Heart right ventricle (tissue), 16 donors: Measurements from ENCODE around the gene KRIT1. TPM values are rescaled to one million over a fixed set of nuclear protein-coding genes. Genes with fewer than 3 reads are reported as not detected.

Experiments
- ATAC-seq, 8 donors: fragments of 200-7000 bp; cut with Tn5 transposase; one replicate each; pipeline ENCODE4 v1.9.1; 2020; ENCODE audit warnings: mild to moderate bottlenecking in 8 of 8, moderate library complexity in 8 of 8, moderate number of reproducible peaks in 1 of 8
- DNase-seq, 2 donors: peaks; one replicate each; pipeline ENCODE4 v3.0.0-alpha.2; 2020
- H3K27ac ChIP-seq, 10 donors: fragments of 200-600 bp; sonication (generic) in 2 of 10; one replicate each; pipeline versions ENCODE4 v1.5.0 to v1.8.0; 2020 to 2022; ENCODE audit warnings: mild to moderate bottlenecking in 3 of 10
- H3K27me3 ChIP-seq, 7 donors: fragments of 200-600 bp; one replicate each; pipeline ENCODE4 v1.8.0; 2021 to 2022; ENCODE audit warnings: mild to moderate bottlenecking in 2 of 7
- H3K36me3 ChIP-seq, 9 donors: fragments of 200-600 bp; sonication (generic) in 1 of 9; one replicate each; pipeline versions ENCODE4 v1.5.0 to v1.8.0; 2020 to 2022; ENCODE audit warnings: mild to moderate bottlenecking in 2 of 9
- H3K4me1 ChIP-seq, 9 donors: fragments of 200-600 bp; sonication (generic) in 1 of 9; one replicate each; pipeline versions ENCODE4 v1.5.0 to v1.8.0; 2020 to 2022; ENCODE audit warnings: mild to moderate bottlenecking in 4 of 9
- H3K4me3 ChIP-seq, 10 donors: fragments of 200-600 bp; sonication (generic) in 2 of 10; one replicate each; pipeline versions ENCODE4 v1.5.0 to v1.8.0; 2020 to 2022; ENCODE audit warnings: mild to moderate bottlenecking in 7 of 10, moderate library complexity in 2 of 10
- H3K9me3 ChIP-seq, 11 donors: fragments of 200-600 bp in 10 of 11; sonication (generic) in 2 of 11; one replicate each; pipeline versions ENCODE4 v1.5.0 to v1.8.0; 2013 to 2022; ENCODE audit warnings: mild to moderate bottlenecking in 2 of 11, control low read depth in 1 of 11, moderate library complexity in 1 of 11
- CTCF ChIP-seq, 9 donors: fragments of 200-600 bp; sonication (generic) in 2 of 9; IDR thresholded peaks; one replicate each; pipeline versions ENCODE4 v1.5.0 to v1.8.0; 2021 to 2022; ENCODE audit warnings: antibody characterized with exemption in 9 of 9, mild to moderate bottlenecking in 5 of 9, moderate library complexity in 1 of 9
- whole genome bisulfite sequencing, 2 donors: extraction: QIAGEN DNeasy Blood & Tissue Kit; methylation state at CpG; one replicate each; pipeline ENCODE4 v1.1.7; 2013; ENCODE audit warnings: inconsistent platforms in 1 of 2; 5-methylcytosine and 5-hydroxymethylcytosine counted together
- intact Hi-C, 10 donors: fragments of 100-400 bp; cut with DNase I; formaldehyde crosslinking; loops; one replicate each; pipeline versions ENCODE4 v1.11.1 to v1.14.2; 2022
- long read RNA-seq, 3 donors: library from polyadenylated mRNA; unstranded; transcript quantifications; one replicate each; pipeline ENCODE4 v2.0.0, GENCODE V29; 2020 to 2021
- polyA plus RNA-seq, 2 donors: library from polyadenylated mRNA; stranded (reverse); fragments of 200-250 nt; gene quantifications; one replicate each; pipeline ENCODE4 v1.2.3, GENCODE V29; 2013
- total RNA-seq, 10 donors: library from RNA; stranded (reverse); fragmentation: NEBNext Ultra II Directional in 3 of 10; extraction: Animal tissue kit (Norgen Biotek cat#: 25700) in 3 of 10; gene quantifications; one replicate each; pipeline versions ENCODE4 v1.2.1 to v1.2.4, GENCODE V29; 2021 to 2023
- donor health status: Arrhythmogenic right ventricular cardiomyopathy.
- donor health status: ischemic (EF 13 %, LVEDD 7.1; RV severe dilation, severe dysfunction).
- donor health status: healthy with polysubstance abuse.
- donor health status: DM: no; HTN: yes; CAD: no.
- donor health status: DM: no; HTN: no; CAD: no.
- donor health status: ischemic (EF 25% LVEDD 6.9; RV normal size, moderate dysfunction).
- donor health status: ischemic (EF 25% LVEDD 5.7; RV mildly dilated, moderate dysfunction).
- donor health status: healthy.
- donor health status: DM: yes; HTN: yes; CAD: no.
- donor health status: Ischemic cardiomyopathy.
- donor health status: ischemic (EF 35%, LVEDD 5.7; RV mildly dilated, moderate dysfunction).
- donor health status: nonischemic (EF 11% LVEDD 7.7; RV severe dilation, severe dysfunction).
- donor health status: DM: yes; HTN: yes; CAD: no.
- donor health status: PGD.
- donor health status: ischemic (EF 29% LVEDD 5.4; RV normal size, mild dysfunction).
- donor health status: nonischemic (EF 23%, LVEDD 6.1; RV moderate dilation, normal function).

KRIT1 gene
- total RNA-seq (10 to 100 TPM; 21.9 to 40.8 (median 32.1) TPM), polyA plus RNA-seq (10 to 100 TPM; 12.0 to 18.6 TPM)
- long read RNA-seq, donor 1, full-length matches to known transcripts = 3 of 22 reads
- long read RNA-seq, donor 1, partial matches to known transcripts = 6 of 22 reads
- long read RNA-seq, donor 1, other reads (novel, unspliced or antisense) = 13 of 22 reads
- long read RNA-seq, donor 2, partial matches to known transcripts = 3 of 18 reads
- long read RNA-seq, donor 2, other reads (novel, unspliced or antisense) = 13 of 18 reads
- long read RNA-seq, donor 3, partial matches to known transcripts = 4 of 17 reads
- long read RNA-seq, donor 3, other reads (novel, unspliced or antisense) = 12 of 17 reads

GRCh38 chr7:92245487-92246359 is at the start of gene KRIT1, which contains the start of gene ANKIB1:
Gene KRIT1, minus strand, starts transcription at chr7:92245914. Its CDS starts 3,779 bp downstream, at chr7:92242135.
Gene ANKIB1, plus strand, starts transcription at chr7:92245974. Its CDS starts 49,005 bp downstream, at chr7:92294979.
- ATAC-seq = peak; percentile 95 to 97 (median 95)

GRCh38 chr7:92295391-92295790 is 49.7 kb upstream of the KRIT1 start:
- intact Hi-C loops = no loop called here
- ATAC-seq (peak in 1 of 8 donors; percentile 22), DNase-seq (peak in 1 of 2 donors; percentile 25)
- H3K4me3 ChIP-seq = peak overlapping the region in 1 of 10 donors; percentile 3
- peaks cover 3 to 39% (median 28%) of the 10 kb centered on the region in 9 donors for H3K4me1 ChIP-seq
- TF ChIP-seq CTCF (IDR thresholded peaks at IDR 0.05) = no peak
- peak overlapping the region in 6 of 10 donors; percentile 11 to 70 (median 25) for H3K27ac ChIP-seq
- no peaks in the 10 kb centered on the region for H3K27me3 ChIP-seq
- peaks cover 0 to 19% (median 3%) of the 10 kb centered on the region in 9 donors for H3K36me3 ChIP-seq
- 2 to 14% methylated on average over 1 of the region's 1 CpG for WGBS, 2 donors
- no peaks in the 10 kb centered on the region for H3K9me3 ChIP-seq

More at GRCh38 chr7:92245487-92246359, at the start of gene KRIT1, which contains the start of gene ANKIB1:
- Histone ChIP-seq H3K27me3 (no peaks in the 10 kb centered on the region), H3K4me3 (peak within 1 kb of the TSS; percentile 66 to 91 (median 84)), H3K9me3 (no peaks in the 10 kb centered on the region), H3K4me1 (peaks cover 2 to 43% (median 36%) of the 10 kb centered on the region in 9 donors), H3K27ac (peak within 1 kb of the TSS; percentile 55 to 96 (median 89)), H3K36me3 (peaks cover 0 to 21% (median 2%) of the 10 kb centered on the region in 9 donors)
- WGBS, 2 donors = 1% methylated on average over 59 to 64 of the region's 71 CpGs
- peak in 6 of 9 donors; percentile 11 to 54 (median 36) for TF ChIP-seq CTCF (IDR thresholded peaks at IDR 0.05)
- DNase-seq = peak; percentile 87 to 91
- intact Hi-C loops = loop anchor here in 6 of 10 donors (2.0 to 10.0 kb wide), 5 partner anchors 129 to 202 kb away; partner anchors contain the start of gene GATAD1 (in 6 of the 6)

- intact Hi-C loops = loop anchor here in 1 of 10 donors (5.0 kb wide), 1 partner anchor 37 kb away; no protein-coding TSS in a partner anchor
- no peaks in the 10 kb centered on the region for H3K27me3 ChIP-seq
- peaks cover 0 to 9% (median 3%) of the 10 kb centered on the region in 9 donors for H3K36me3 ChIP-seq
- H3K27ac ChIP-seq = peak overlapping the region in 5 of 10 donors; percentile 15 to 70 (median 40)
- peak in 1 of 8 donors; percentile 23 for ATAC-seq
- WGBS, 2 donors = 42 to 64% methylated on average over 2 of the region's 2 CpGs
- no peak for TF ChIP-seq CTCF (IDR thresholded peaks at IDR 0.05)
- no peaks in the 10 kb centered on the region for H3K9me3 ChIP-seq
- no peak for DNase-seq
- peaks cover 3 to 39% (median 28%) of the 10 kb centered on the region in 9 donors for H3K4me1 ChIP-seq
- peak overlapping the region in 7 of 10 donors; percentile 1 to 46 (median 29) for H3K4me3 ChIP-seq
These were observed 48.3 kb upstream of the KRIT1 start for GRCh38 chr7:92293896-92294590.
